Astrocyte (in vitro differentiated cells and primary cell): ENCODE measurements around the gene ATAD2B. TPM values are rescaled to one million over a fixed set of nuclear protein-coding genes. Genes with fewer than 3 reads are reported as not detected.

ENCODE experiments used
- DNase-seq: peaks from one replicate; pipeline ENCODE4 v3.0.0-alpha.2; 2010; ENCODE audit warnings: low read depth
- FAIRE-seq: peaks from 2 replicates; lab custom pipeline; 2011; peaks lifted over from hg19 to GRCh38; lab: Jason Lieb, UNC
- H2AFZ ChIP-seq: 2 replicates; pipeline ENCODE4 v1.6.0; 2012; ENCODE audit warnings: low read depth, low read length, inconsistent platforms
- H3K27ac ChIP-seq: 2 replicates; pipeline ENCODE4 v1.5.1; 2011; ENCODE audit warnings: low read depth, low read length, inconsistent platforms
- H3K27me3 ChIP-seq: 2 replicates; pipeline ENCODE4 v1.6.0; 2011; ENCODE audit warnings: low read length, inconsistent platforms; ENCODE audit not compliant: insufficient read depth
- H3K36me3 ChIP-seq: 2 replicates; pipeline ENCODE4 v1.5.1; 2011; ENCODE audit warnings: low read length, inconsistent platforms; ENCODE audit not compliant: insufficient read depth
- H3K4me1 ChIP-seq: 2 replicates; pipeline ENCODE4 v1.5.1; 2011; ENCODE audit warnings: low read length, inconsistent platforms; ENCODE audit not compliant: insufficient read depth
- H3K4me2 ChIP-seq: 2 replicates; pipeline ENCODE4 v1.6.0; 2012; ENCODE audit warnings: low read length, inconsistent platforms
- H3K4me3 ChIP-seq: 2 replicates; pipeline ENCODE4 v1.5.1; 2011; ENCODE audit warnings: low read depth, mild to moderate bottlenecking, low read length, inconsistent platforms; ENCODE audit not compliant: insufficient read depth
- H3K79me2 ChIP-seq: 2 replicates; pipeline ENCODE4 v1.6.0; 2012; ENCODE audit warnings: mild to moderate bottlenecking, low read length, inconsistent platforms; ENCODE audit not compliant: insufficient read depth
- H3K9ac ChIP-seq: 2 replicates; pipeline ENCODE4 v1.6.0; 2012; ENCODE audit warnings: mild to moderate bottlenecking, low read length, inconsistent platforms
- H3K9me3 ChIP-seq: 2 replicates; pipeline ENCODE4 v1.5.1; 2012; ENCODE audit warnings: low read depth, mild to moderate bottlenecking, low read length, inconsistent platforms; ENCODE audit not compliant: insufficient read depth
- H4K20me1 ChIP-seq: 2 replicates; pipeline ENCODE4 v1.6.0; 2012; ENCODE audit warnings: low read length, inconsistent platforms; ENCODE audit not compliant: insufficient read depth
- H3K27ac Mint-ChIP-seq: one replicate; pipeline ENCODE4 v1.8.0; 2021; ENCODE audit warnings: mild to moderate bottlenecking, mixed read lengths; ENCODE audit not compliant: unreplicated experiment
- H3K27me3 Mint-ChIP-seq: one replicate; pipeline ENCODE4 v1.8.0; 2021; ENCODE audit warnings: low read depth, mixed read lengths; ENCODE audit not compliant: unreplicated experiment
- H3K36me3 Mint-ChIP-seq: one replicate; pipeline ENCODE4 v1.8.0; 2021; ENCODE audit warnings: low read depth, mixed read lengths; ENCODE audit not compliant: unreplicated experiment
- H3K4me1 Mint-ChIP-seq: one replicate; pipeline ENCODE4 v1.8.0; 2021; ENCODE audit warnings: low read depth, mixed read lengths; ENCODE audit not compliant: unreplicated experiment
- H3K4me3 Mint-ChIP-seq: one replicate; pipeline ENCODE4 v1.8.0; 2021; ENCODE audit warnings: mild to moderate bottlenecking, moderate library complexity, mixed read lengths; ENCODE audit not compliant: unreplicated experiment
- H3K9me3 Mint-ChIP-seq: one replicate; pipeline ENCODE4 v1.8.0; 2021; ENCODE audit warnings: mild to moderate bottlenecking, mixed read lengths; ENCODE audit not compliant: unreplicated experiment
- EZH2 ChIP-seq: IDR thresholded peaks from 2 replicates; pipeline ENCODE4 v1.6.1; 2012; ENCODE audit warnings: mild to moderate bottlenecking, low read length, inconsistent platforms; ENCODE audit not compliant: insufficient read depth
- total RNA-seq: library from RNA; stranded (reverse); gene quantifications from 2 replicates; pipeline ENCODE4 v1.2.1, GENCODE V29; 2021
- TF ChIP-seq, protein P1 (sequence below): IDR thresholded peaks from 2 replicates; pipeline ENCODE4 v1.5.1; 2011; ENCODE audit warnings: low read depth, mild to moderate bottlenecking, inconsistent platforms, low read length, moderate library complexity; ENCODE audit not compliant: insufficient read depth

ATAD2B gene
- total RNA-seq, 1 donor from 2014 or later, result 12.2 TPM

DNA sequence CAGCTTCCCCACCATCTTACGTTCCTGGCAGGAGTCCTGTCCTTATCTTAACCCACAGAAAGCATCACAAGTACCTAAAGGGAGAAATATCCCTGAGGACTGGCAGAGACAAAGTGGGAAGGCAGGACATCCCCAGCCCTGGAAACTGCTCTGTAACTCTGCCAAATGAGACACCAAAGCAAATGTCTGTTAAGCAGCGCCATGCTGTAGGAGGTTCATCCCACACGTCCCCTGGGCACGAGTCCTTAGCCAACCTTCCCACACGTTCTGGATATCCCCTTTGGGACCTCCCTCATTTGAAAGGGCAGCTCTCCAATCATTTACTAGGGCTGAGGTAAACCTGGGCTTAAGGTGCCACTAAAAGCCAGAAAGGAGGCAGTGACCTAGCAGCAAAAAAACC is 207.2 kb downstream of the ATAD2B start:
- TF ChIP-seq, protein P1, sequence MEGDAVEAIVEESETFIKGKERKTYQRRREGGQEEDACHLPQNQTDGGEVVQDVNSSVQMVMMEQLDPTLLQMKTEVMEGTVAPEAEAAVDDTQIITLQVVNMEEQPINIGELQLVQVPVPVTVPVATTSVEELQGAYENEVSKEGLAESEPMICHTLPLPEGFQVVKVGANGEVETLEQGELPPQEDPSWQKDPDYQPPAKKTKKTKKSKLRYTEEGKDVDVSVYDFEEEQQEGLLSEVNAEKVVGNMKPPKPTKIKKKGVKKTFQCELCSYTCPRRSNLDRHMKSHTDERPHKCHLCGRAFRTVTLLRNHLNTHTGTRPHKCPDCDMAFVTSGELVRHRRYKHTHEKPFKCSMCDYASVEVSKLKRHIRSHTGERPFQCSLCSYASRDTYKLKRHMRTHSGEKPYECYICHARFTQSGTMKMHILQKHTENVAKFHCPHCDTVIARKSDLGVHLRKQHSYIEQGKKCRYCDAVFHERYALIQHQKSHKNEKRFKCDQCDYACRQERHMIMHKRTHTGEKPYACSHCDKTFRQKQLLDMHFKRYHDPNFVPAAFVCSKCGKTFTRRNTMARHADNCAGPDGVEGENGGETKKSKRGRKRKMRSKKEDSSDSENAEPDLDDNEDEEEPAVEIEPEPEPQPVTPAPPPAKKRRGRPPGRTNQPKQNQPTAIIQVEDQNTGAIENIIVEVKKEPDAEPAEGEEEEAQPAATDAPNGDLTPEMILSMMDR, result no peak
- TF ChIP-seq EZH2, result no peak
- H3K4me3 ChIP-seq, result no peak overlapping the region
- H3K36me3 Mint-ChIP-seq, result peaks cover 28% of the 10 kb centered on the region
- H3K27me3 ChIP-seq, result no peaks in the 10 kb centered on the region
- H3K27me3 Mint-ChIP-seq, result no peaks in the 10 kb centered on the region
- H3K4me1 Mint-ChIP-seq, result peaks cover 4% of the 10 kb centered on the region
- peaks cover 19% of the 10 kb centered on the region for H3K9me3 Mint-ChIP-seq
- FAIRE-seq (no peak), DNase-seq (no peak)
- H3K4me2 ChIP-seq, result no peak overlapping the region
- H3K79me2 ChIP-seq, result peaks cover 8% of the 10 kb centered on the region
- no peaks in the 10 kb centered on the region for H3K9me3 ChIP-seq
- H3K4me3 Mint-ChIP-seq, result no peak overlapping the region
- no peak overlapping the region for H3K27ac Mint-ChIP-seq
- H3K27ac ChIP-seq, result no peak overlapping the region
- H3K4me1 ChIP-seq, result no peaks in the 10 kb centered on the region
- H3K36me3 ChIP-seq, result peaks cover 7% of the 10 kb centered on the region
- no peak overlapping the region for H3K9ac ChIP-seq
- H4K20me1 ChIP-seq, result peaks cover 18% of the 10 kb centered on the region
- no peak overlapping the region for H2AFZ ChIP-seq

DNA sequence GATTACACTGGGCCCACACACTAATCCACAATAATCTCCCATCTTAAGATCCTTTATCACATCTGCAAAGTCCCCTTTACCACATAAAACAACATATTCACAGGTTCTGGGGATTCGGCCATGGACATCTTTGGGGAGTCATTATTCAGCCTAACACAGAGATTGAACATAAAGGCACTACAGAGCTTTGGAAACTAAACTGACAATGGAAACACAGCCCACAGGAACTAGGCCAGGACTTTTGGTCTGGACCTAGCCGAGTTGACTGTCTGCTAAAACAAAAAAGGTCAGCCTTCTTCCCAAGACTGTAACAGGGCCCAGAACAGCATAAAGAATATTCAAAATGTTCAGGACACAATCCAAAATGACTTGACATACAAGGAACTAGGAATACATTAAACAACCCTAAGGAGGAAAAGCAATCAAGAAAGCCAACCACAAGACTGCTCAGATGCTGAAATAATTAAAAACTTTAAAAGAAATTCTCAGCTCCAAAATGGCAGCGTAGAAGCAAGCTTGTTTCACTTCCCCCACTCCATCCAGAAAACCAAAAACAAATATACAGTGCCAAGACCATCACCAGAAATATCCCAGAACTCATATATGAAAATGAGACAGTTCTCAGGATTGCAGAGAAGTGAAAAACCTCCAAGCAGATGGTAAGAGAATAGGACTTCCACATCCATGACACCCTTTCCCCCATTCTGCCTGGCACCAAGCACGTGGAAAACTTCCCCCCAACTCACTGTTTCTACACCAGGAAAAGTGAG is 207.8 kb downstream of the ATAD2B start:
- no peaks in the 10 kb centered on the region for H3K9me3 ChIP-seq
- DNase-seq (no peak), FAIRE-seq (no peak)
- no peak overlapping the region for H2AFZ ChIP-seq
- no peak overlapping the region for H3K4me3 ChIP-seq
- no peak overlapping the region for H3K9ac ChIP-seq
- H3K27me3 ChIP-seq, result no peaks in the 10 kb centered on the region
- H4K20me1 ChIP-seq, result peaks cover 18% of the 10 kb centered on the region
- H3K36me3 ChIP-seq, result peaks cover 7% of the 10 kb centered on the region
- peaks cover 4% of the 10 kb centered on the region for H3K4me1 Mint-ChIP-seq
- no peak overlapping the region for H3K4me2 ChIP-seq
- H3K79me2 ChIP-seq, result peaks cover 8% of the 10 kb centered on the region
- TF ChIP-seq, protein P1, result no peak
- no peak for TF ChIP-seq EZH2
- no peak overlapping the region for H3K27ac Mint-ChIP-seq
- peaks cover 19% of the 10 kb centered on the region for H3K9me3 Mint-ChIP-seq
- H3K36me3 Mint-ChIP-seq, result peaks cover 25% of the 10 kb centered on the region
- no peak overlapping the region for H3K27ac ChIP-seq
- no peak overlapping the region for H3K4me3 Mint-ChIP-seq
- H3K4me1 ChIP-seq, result no peaks in the 10 kb centered on the region
- H3K27me3 Mint-ChIP-seq, result no peaks in the 10 kb centered on the region

DNA sequence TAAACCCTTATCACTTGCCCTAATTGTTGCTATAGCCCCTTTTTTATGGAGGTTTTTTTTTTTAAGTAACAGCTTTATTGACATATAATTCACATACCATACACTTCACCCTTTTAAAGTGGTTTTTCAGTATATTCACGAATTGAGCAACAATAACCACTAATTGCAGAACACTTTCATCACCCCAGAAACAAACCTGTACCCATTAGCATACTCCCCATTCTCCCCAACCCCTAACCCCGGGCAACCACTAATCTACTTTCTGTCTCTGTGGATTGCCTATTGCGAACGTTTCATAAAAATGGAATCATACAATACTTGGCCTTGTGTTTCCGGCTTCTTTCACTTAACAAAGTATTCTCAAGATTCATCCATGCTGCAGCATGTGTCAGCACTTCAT is 213.6 kb downstream of the ATAD2B start:
- H2AFZ ChIP-seq, result no peak overlapping the region
- H3K9me3 Mint-ChIP-seq, result peaks cover 1% of the 10 kb centered on the region
- peaks cover 8% of the 10 kb centered on the region for H4K20me1 ChIP-seq
- H3K36me3 Mint-ChIP-seq, result peaks cover 2% of the 10 kb centered on the region
- FAIRE-seq, result no peak
- H3K27ac ChIP-seq, result no peak overlapping the region
- H3K36me3 ChIP-seq, result peaks cover 4% of the 10 kb centered on the region
- no peaks in the 10 kb centered on the region for H3K27me3 Mint-ChIP-seq
- no peak overlapping the region for H3K4me3 ChIP-seq
- no peak overlapping the region for H3K4me3 Mint-ChIP-seq
- no peaks in the 10 kb centered on the region for H3K79me2 ChIP-seq
- H3K9ac ChIP-seq, result no peak overlapping the region
- H3K9me3 ChIP-seq, result no peaks in the 10 kb centered on the region
- no peaks in the 10 kb centered on the region for H3K4me1 ChIP-seq
- no peak for DNase-seq
- H3K27ac Mint-ChIP-seq, result no peak overlapping the region
- TF ChIP-seq EZH2, result no peak
- TF ChIP-seq, protein P1, result no peak
- peaks cover 7% of the 10 kb centered on the region for H3K4me1 Mint-ChIP-seq
- no peak overlapping the region for H3K4me2 ChIP-seq
- H3K27me3 ChIP-seq, result no peaks in the 10 kb centered on the region
